Keratinocyte (primary cell): ENCODE results near the gene TINAGL1. TPM values are rescaled to one million over a fixed set of nuclear protein-coding genes. Genes with fewer than 3 reads are reported as not detected.

Experiments used
- DNase-seq: peaks from one replicate; pipeline ENCODE4 v3.0.0-alpha.2; 2011; ENCODE audit warnings: low read depth, missing footprints, low spot score
- FAIRE-seq: peaks from 2 replicates; lab custom pipeline; 2011; peaks lifted over from hg19 to GRCh38; lab: Jason Lieb, UNC
- H2AFZ ChIP-seq: 2 replicates; pipeline ENCODE4 v1.6.0; 2012; ENCODE audit warnings: low read length, control low read depth, inconsistent platforms; ENCODE audit not compliant: control insufficient read depth
- H3K27ac ChIP-seq: 2 replicates; pipeline ENCODE4 v1.5.1; 2011; ENCODE audit warnings: low read length; ENCODE audit not compliant: control insufficient read depth, insufficient read depth
- H3K27me3 ChIP-seq: 3 replicates; pipeline ENCODE4 v1.6.0; 2011; ENCODE audit warnings: low read length; ENCODE audit not compliant: control insufficient read depth, insufficient read depth; ENCODE audit errors: extremely low read depth
- H3K36me3 ChIP-seq, 2 experiments: 2 replicates in 1 of 2; 3 replicates in 1 of 2; pipeline ENCODE4 v1.5.1; 2011; ENCODE audit warnings: low read length in 2 of 2, mild to moderate bottlenecking in 1 of 2; ENCODE audit not compliant: control insufficient read depth in 2 of 2, insufficient read depth in 2 of 2; ENCODE audit errors: extremely low read depth in 1 of 2
- H3K4me1 ChIP-seq: 3 replicates; pipeline ENCODE4 v1.5.1; 2011; ENCODE audit warnings: low read length; ENCODE audit not compliant: control insufficient read depth, insufficient read depth; ENCODE audit errors: extremely low read depth
- H3K4me2 ChIP-seq: 3 replicates; pipeline ENCODE4 v1.6.0; 2011; ENCODE audit warnings: low read depth, low read length; ENCODE audit not compliant: control insufficient read depth, insufficient read depth; ENCODE audit errors: extremely low read depth
- H3K4me3 ChIP-seq, 3 experiments: fragments of 200-600 bp in 1 of 3; sonication (generic) in 1 of 3; 2 replicates in 2 of 3; 3 replicates in 1 of 3; pipeline ENCODE4 v1.5.1; 2011 to 2016; ENCODE audit warnings: low read length in 3 of 3, mild to moderate bottlenecking in 3 of 3, control low read depth in 2 of 3, inconsistent platforms in 1 of 3, low read depth in 1 of 3, mixed read lengths in 1 of 3, mixed run types in 1 of 3, moderate library complexity in 1 of 3; ENCODE audit not compliant: control insufficient read depth in 2 of 3, insufficient read depth in 2 of 3; ENCODE audit errors: extremely low read depth in 1 of 3
- H3K79me2 ChIP-seq: 2 replicates; pipeline ENCODE4 v1.6.0; 2012; ENCODE audit warnings: low read length; ENCODE audit not compliant: control insufficient read depth, insufficient read depth
- H3K9ac ChIP-seq: 3 replicates; pipeline ENCODE4 v1.6.0; 2011; ENCODE audit warnings: low read length; ENCODE audit not compliant: control insufficient read depth, insufficient read depth; ENCODE audit errors: extremely low read depth
- H3K9me1 ChIP-seq: 3 replicates; pipeline ENCODE4 v1.6.0; 2011; ENCODE audit warnings: low read length; ENCODE audit not compliant: control insufficient read depth, insufficient read depth; ENCODE audit errors: extremely low read depth
- H3K9me3 ChIP-seq: 2 replicates; pipeline ENCODE4 v1.5.1; 2012; ENCODE audit warnings: low read depth, low read length; ENCODE audit not compliant: control insufficient read depth
- H4K20me1 ChIP-seq: 3 replicates; pipeline ENCODE4 v1.6.0; 2011; ENCODE audit warnings: low read length; ENCODE audit not compliant: control insufficient read depth, insufficient read depth; ENCODE audit errors: extremely low read depth
- CTCF ChIP-seq, 3 experiments: IDR thresholded peaks in 1 of 3; conservative IDR thresholded peaks in 1 of 3; optimal IDR thresholded peaks in 1 of 3; 2 replicates in 2 of 3; 3 replicates in 1 of 3; pipeline versions ENCODE3 to v1.5.1; 2011; ENCODE audit warnings: low read length in 3 of 3, mild to moderate bottlenecking in 3 of 3, moderate library complexity in 2 of 3, control low read depth in 1 of 3, inconsistent platforms in 1 of 3; ENCODE audit not compliant: insufficient read depth in 2 of 3; ENCODE audit errors: extremely low read depth in 1 of 3
- EZH2 ChIP-seq: IDR thresholded peaks from one replicate; pipeline ENCODE4 v1.6.1; 2012; ENCODE audit warnings: inconsistent platforms, mild to moderate bottlenecking, low read length, moderate library complexity
- dilution Hi-C: fragments of 300-500 bp; cut with MboI; formaldehyde crosslinking; loops from one replicate; pipeline ENCODE4 v1.7.0; 2020; ENCODE audit warnings: low sequenced_read_pairs; ENCODE audit not compliant: extremely low pct_ligation_motif_present
- polyA plus RNA-seq, 5 experiments: library from polyadenylated mRNA; depleted of rRNA in 3 of 5; stranded (reverse) in 3 of 5; stranded (forward) in 1 of 5; unstranded in 1 of 5; fragments of >200 nt; gene quantifications; 1 replicate in 1 of 5; 2 replicates in 3 of 5; 3 replicates in 1 of 5; pipeline versions ENCODE4 v1.2.1 to v1.2.3, GENCODE V29; 2011 to 2012; ENCODE audit warnings: missing spikeins in 2 of 5, low read depth in 1 of 5, low replicate concordance in 1 of 5

TINAGL1 gene
- polyA plus RNA-seq, 1 donor (not counting 4 experiments of a cell fraction or from before 2014, with no cell fraction given), result 189 TPM

- no peak overlapping the region for H3K4me2 ChIP-seq
- no peaks in the 10 kb centered on the region for H3K27me3 ChIP-seq
- no peak for DNase-seq
- peaks cover 24% of the 10 kb centered on the region for H3K4me1 ChIP-seq
- no peaks in the 10 kb centered on the region for H3K36me3 ChIP-seq
- TF ChIP-seq CTCF (optimal IDR thresholded peaks at IDR 0.05 in 1 of 3, IDR thresholded peaks at IDR 0.05 in 1 of 3, conservative IDR thresholded peaks at IDR 0.05 in 1 of 3; ENCODE audit: extremely low read depth in 1 of 3, insufficient read depth in 2 of 3, low read length in 3 of 3) (no peak), EZH2 (no peak)
- no peaks in the 10 kb centered on the region for H3K9me3 ChIP-seq
- no peak overlapping the region for H2AFZ ChIP-seq
- no peaks in the 10 kb centered on the region for H4K20me1 ChIP-seq
- no peak overlapping the region for H3K27ac ChIP-seq
- no peak for FAIRE-seq
- H3K9ac ChIP-seq, result no peak overlapping the region
- H3K79me2 ChIP-seq, result no peaks in the 10 kb centered on the region
- dilution Hi-C loops, result no loop called here
- no peak overlapping the region for H3K4me3 ChIP-seq
- no peaks in the 10 kb centered on the region for H3K9me1 ChIP-seq
These were observed 16.6 kb upstream of the TINAGL1 start for GRCh38 chr1:31559715-31560114.

GRCh38 chr1:31560394-31560793 is 15.9 kb upstream of the TINAGL1 start:
- Histone ChIP-seq H3K9ac (no peak overlapping the region), H3K4me1 (peaks cover 24% of the 10 kb centered on the region), H2AFZ (no peak overlapping the region), H3K36me3 (no peaks in the 10 kb centered on the region), H3K27me3 (no peaks in the 10 kb centered on the region), H3K4me3 (no peak overlapping the region), H3K79me2 (no peaks in the 10 kb centered on the region), H3K4me2 (no peak overlapping the region), H4K20me1 (no peaks in the 10 kb centered on the region), H3K9me3 (no peaks in the 10 kb centered on the region), H3K27ac (no peak overlapping the region), H3K9me1 (no peaks in the 10 kb centered on the region)
- TF ChIP-seq CTCF (optimal IDR thresholded peaks at IDR 0.05 in 1 of 3, IDR thresholded peaks at IDR 0.05 in 1 of 3, conservative IDR thresholded peaks at IDR 0.05 in 1 of 3; ENCODE audit: extremely low read depth in 1 of 3, insufficient read depth in 2 of 3, low read length in 3 of 3), result no peak
- TF ChIP-seq EZH2, result no peak
- no peak for DNase-seq
- no peak for FAIRE-seq
- dilution Hi-C loops, result no loop called here
